Tibial nerve (tissue), 3 donors: ENCODE measurements around the gene TNRC6C.

Source experiments
- POLR2A ChIP-seq, 2 donors: fragments of 450-650 bp; IDR thresholded peaks; one replicate each; pipeline ENCODE4 v1.6.1; 2017; ENCODE audit warnings: antibody characterized with exemption in 2 of 2, mild to moderate bottlenecking in 2 of 2, moderate library complexity in 2 of 2
- TF ChIP-seq, protein P1 (sequence below), 5 experiments: fragments of 200-600 bp in 3 of 5; fragments of 450-650 bp in 2 of 5; sonication (generic) in 3 of 5; IDR thresholded peaks; one replicate each; pipeline ENCODE4 v1.5.1; 2016 to 2019; ENCODE audit warnings: antibody characterized with exemption in 5 of 5, mild to moderate bottlenecking in 3 of 5, moderate library complexity in 2 of 5

GRCh38 chr17:78122931-78123249 is 164.4 kb downstream of the TNRC6C start:
- TF ChIP-seq, protein P1, sequence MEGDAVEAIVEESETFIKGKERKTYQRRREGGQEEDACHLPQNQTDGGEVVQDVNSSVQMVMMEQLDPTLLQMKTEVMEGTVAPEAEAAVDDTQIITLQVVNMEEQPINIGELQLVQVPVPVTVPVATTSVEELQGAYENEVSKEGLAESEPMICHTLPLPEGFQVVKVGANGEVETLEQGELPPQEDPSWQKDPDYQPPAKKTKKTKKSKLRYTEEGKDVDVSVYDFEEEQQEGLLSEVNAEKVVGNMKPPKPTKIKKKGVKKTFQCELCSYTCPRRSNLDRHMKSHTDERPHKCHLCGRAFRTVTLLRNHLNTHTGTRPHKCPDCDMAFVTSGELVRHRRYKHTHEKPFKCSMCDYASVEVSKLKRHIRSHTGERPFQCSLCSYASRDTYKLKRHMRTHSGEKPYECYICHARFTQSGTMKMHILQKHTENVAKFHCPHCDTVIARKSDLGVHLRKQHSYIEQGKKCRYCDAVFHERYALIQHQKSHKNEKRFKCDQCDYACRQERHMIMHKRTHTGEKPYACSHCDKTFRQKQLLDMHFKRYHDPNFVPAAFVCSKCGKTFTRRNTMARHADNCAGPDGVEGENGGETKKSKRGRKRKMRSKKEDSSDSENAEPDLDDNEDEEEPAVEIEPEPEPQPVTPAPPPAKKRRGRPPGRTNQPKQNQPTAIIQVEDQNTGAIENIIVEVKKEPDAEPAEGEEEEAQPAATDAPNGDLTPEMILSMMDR (IDR thresholded peaks at IDR 0.05), result no peak
- TF ChIP-seq POLR2A (IDR thresholded peaks at IDR 0.05), result no peak
